Activated CD8-positive, alpha-beta T cell treated with anti-CD3 and anti-CD28 coated beads for 36 hours (primary cell): ENCODE measurements around the gene PRDM16. TPM values are rescaled to one million over a fixed set of nuclear protein-coding genes. Genes with fewer than 3 reads are reported as not detected.

ENCODE experiments used
- ATAC-seq: fragments of 200-7000 bp; cut with Tn5 transposase; one replicate; pipeline ENCODE4 v1.10.0; 2021; ENCODE audit warnings: mild to moderate bottlenecking, moderate library complexity
- CTCF ChIA-PET: fragments of 350-600 bp; sonication (Branson Sonifier 250); formaldehyde crosslinking; loops from one replicate; lab custom pipeline; 2021; ENCODE audit warnings: antibody characterized with exemption; lab: Charles Lee
- POLR2A ChIA-PET: fragments of 350-600 bp; sonication (Branson Sonifier 250); formaldehyde crosslinking; loops from one replicate; lab custom pipeline; 2021; ENCODE audit warnings: antibody characterized with exemption; lab: Charles Lee
- DNase-seq: peaks from one replicate; pipeline ENCODE4 v3.0.0-alpha.2; 2020
- H3K27ac Mint-ChIP-seq: one replicate; pipeline ENCODE4 v1.8.0; 2021; ENCODE audit warnings: mild to moderate bottlenecking, mixed read lengths
- H3K27me3 Mint-ChIP-seq: one replicate; pipeline ENCODE4 v1.8.0; 2021; ENCODE audit warnings: mixed read lengths
- H3K36me3 Mint-ChIP-seq: one replicate; pipeline ENCODE4 v1.8.0; 2021; ENCODE audit warnings: low read depth, mixed read lengths
- H3K4me1 Mint-ChIP-seq: one replicate; pipeline ENCODE4 v1.8.0; 2021; ENCODE audit warnings: low read depth, mixed read lengths
- H3K4me3 Mint-ChIP-seq: one replicate; pipeline ENCODE4 v1.8.0; 2021; ENCODE audit warnings: mild to moderate bottlenecking, moderate library complexity, mixed read lengths
- H3K9me3 Mint-ChIP-seq: one replicate; pipeline ENCODE4 v1.8.0; 2021; ENCODE audit warnings: mixed read lengths
- intact Hi-C: fragments of 100-400 bp; cut with micrococcal nuclease; formaldehyde crosslinking; loops from one replicate; pipeline ENCODE4 v1.10.0; 2022
- total RNA-seq, 2 experiments: library from RNA; stranded (reverse); gene quantifications; one replicate each; pipeline ENCODE4 v1.2.3, GENCODE V29; 2021
- TF ChIP-seq, protein P1 (sequence below): fragments of 200-600 bp; IDR thresholded peaks from one replicate; pipeline ENCODE4 v1.8.0; 2022; ENCODE audit warnings: antibody characterized with exemption, mild to moderate bottlenecking

The PRDM16 gene
- total RNA-seq, 2 experiments from 2014 or later, result 0.29 to 0.49 TPM

DNA sequence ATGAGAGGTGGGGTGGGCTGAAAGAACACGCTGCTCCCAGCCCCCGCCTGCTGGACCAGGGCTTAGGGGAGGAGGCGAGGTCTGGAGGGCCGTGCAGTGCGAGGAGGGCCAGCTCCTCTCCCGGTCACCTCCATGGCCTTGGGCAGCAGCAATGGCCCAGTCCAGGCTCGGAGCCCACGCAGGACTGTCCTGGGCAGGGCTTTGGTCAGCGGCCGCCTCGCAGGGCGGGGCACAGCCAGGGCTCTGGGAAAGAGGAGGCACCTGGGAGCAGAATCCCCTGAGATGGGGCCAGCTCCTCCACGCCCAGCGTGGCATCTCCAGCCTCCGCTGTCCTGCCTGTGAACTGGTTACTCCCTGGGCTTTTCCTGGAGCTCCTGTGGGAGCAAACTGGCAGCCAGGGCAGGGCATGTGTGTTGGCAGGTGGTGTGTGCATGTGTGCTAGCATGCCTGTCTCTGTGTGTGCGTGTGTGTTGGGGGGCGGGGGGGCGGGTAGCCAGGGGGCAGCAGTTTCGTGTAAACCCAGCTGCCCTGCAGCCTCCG is 412.9 kb downstream of the PRDM16 start:
- ChIA-PET POLR2A (no interaction called here), CTCF (interaction anchor here (1.7 to 2.2 kb wide), 2 partner anchors 9 to 29 kb away, joined by 6 to 15 read pairs; no protein-coding TSS in a partner anchor)
- no peaks in the 10 kb centered on the region for H3K36me3 Mint-ChIP-seq
- DNase-seq (no peak), ATAC-seq (no peak)
- peaks cover 1% of the 10 kb centered on the region for H3K27me3 Mint-ChIP-seq
- no peak overlapping the region for H3K27ac Mint-ChIP-seq
- intact Hi-C loops, result loop anchor here (2.0 kb wide), 1 partner anchor 29 kb away; no protein-coding TSS in a partner anchor
- H3K4me3 Mint-ChIP-seq, result no peak overlapping the region
- H3K4me1 Mint-ChIP-seq, result no peaks in the 10 kb centered on the region
- H3K9me3 Mint-ChIP-seq, result no peaks in the 10 kb centered on the region
- TF ChIP-seq, protein P1, sequence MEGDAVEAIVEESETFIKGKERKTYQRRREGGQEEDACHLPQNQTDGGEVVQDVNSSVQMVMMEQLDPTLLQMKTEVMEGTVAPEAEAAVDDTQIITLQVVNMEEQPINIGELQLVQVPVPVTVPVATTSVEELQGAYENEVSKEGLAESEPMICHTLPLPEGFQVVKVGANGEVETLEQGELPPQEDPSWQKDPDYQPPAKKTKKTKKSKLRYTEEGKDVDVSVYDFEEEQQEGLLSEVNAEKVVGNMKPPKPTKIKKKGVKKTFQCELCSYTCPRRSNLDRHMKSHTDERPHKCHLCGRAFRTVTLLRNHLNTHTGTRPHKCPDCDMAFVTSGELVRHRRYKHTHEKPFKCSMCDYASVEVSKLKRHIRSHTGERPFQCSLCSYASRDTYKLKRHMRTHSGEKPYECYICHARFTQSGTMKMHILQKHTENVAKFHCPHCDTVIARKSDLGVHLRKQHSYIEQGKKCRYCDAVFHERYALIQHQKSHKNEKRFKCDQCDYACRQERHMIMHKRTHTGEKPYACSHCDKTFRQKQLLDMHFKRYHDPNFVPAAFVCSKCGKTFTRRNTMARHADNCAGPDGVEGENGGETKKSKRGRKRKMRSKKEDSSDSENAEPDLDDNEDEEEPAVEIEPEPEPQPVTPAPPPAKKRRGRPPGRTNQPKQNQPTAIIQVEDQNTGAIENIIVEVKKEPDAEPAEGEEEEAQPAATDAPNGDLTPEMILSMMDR, result no peak

DNA sequence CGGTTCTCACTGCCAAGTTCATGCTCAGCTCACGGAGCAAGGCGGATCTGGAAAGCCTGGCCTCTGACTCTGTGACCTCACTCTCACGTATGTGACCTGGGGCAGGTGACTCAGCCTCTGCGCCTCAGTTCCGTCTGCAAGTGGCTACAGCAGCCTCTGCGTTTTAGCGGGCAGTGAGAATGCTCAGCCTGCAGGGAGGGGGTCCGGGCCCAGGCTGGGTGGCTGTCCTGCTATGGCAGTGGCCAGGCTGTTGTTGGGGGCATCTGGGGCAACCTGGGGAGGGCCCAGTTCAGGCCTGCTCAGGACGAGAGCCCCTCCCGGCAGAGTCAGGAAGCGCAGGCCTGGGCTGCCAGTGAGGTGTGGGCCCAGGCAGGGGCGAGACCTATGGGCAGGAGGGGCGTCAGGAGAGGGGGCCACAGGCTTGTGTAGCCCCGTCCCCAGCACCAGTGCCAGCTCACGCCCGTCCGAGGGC is 413.4 kb downstream of the PRDM16 start:
- ChIA-PET POLR2A (no interaction called here), CTCF (interaction anchor here (1.7 to 2.2 kb wide), 2 partner anchors 9 to 30 kb away, joined by 6 to 15 read pairs; no protein-coding TSS in a partner anchor)
- intact Hi-C loops, result loop anchor here (2.0 kb wide), 1 partner anchor 30 kb away; no protein-coding TSS in a partner anchor
- peak; percentile 35 for DNase-seq
- no peak overlapping the region for H3K27ac Mint-ChIP-seq
- no peaks in the 10 kb centered on the region for H3K36me3 Mint-ChIP-seq
- H3K27me3 Mint-ChIP-seq, result peaks cover 1% of the 10 kb centered on the region
- no peaks in the 10 kb centered on the region for H3K4me1 Mint-ChIP-seq
- ATAC-seq, result peak; percentile 59
- TF ChIP-seq, protein P1, result peak; percentile 60
- peaks cover 2% of the 10 kb centered on the region for H3K9me3 Mint-ChIP-seq
- no peak overlapping the region for H3K4me3 Mint-ChIP-seq

DNA sequence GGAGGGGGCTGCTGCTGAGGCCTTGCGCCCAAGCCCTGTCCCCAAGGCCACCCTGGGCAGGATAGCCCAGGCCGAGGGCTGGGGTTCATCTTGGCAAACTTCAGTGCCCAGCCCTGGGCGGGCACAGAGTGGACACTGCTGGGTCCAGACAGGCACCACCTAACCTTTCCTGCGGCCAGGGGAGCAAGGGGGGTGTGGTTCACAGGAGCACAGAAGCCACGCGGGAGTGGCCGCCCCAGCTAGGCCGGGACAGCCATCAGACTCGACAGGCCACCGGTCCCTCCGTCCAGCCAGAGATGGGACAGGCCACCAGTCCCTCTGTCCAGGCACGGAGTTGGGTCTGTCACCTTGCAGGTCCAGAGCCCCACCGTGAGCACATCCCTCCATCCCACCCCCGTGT is 414.4 kb downstream of the PRDM16 start:
- ChIA-PET POLR2A (no interaction called here), CTCF (interaction anchor here (2.2 kb wide), 1 partner anchor 31 kb away, joined by 15 read pairs; no protein-coding TSS in a partner anchor)
- Mint-ChIP-seq H3K4me1 (no peaks in the 10 kb centered on the region), H3K36me3 (no peaks in the 10 kb centered on the region), H3K4me3 (no peak overlapping the region), H3K9me3 (peaks cover 7% of the 10 kb centered on the region), H3K27me3 (peaks cover 1% of the 10 kb centered on the region), H3K27ac (no peak overlapping the region)
- no peak for ATAC-seq
- no peak for DNase-seq
- intact Hi-C loops, result loop anchor here (2.0 kb wide), 1 partner anchor 31 kb away; no protein-coding TSS in a partner anchor
- TF ChIP-seq, protein P1, result no peak

DNA sequence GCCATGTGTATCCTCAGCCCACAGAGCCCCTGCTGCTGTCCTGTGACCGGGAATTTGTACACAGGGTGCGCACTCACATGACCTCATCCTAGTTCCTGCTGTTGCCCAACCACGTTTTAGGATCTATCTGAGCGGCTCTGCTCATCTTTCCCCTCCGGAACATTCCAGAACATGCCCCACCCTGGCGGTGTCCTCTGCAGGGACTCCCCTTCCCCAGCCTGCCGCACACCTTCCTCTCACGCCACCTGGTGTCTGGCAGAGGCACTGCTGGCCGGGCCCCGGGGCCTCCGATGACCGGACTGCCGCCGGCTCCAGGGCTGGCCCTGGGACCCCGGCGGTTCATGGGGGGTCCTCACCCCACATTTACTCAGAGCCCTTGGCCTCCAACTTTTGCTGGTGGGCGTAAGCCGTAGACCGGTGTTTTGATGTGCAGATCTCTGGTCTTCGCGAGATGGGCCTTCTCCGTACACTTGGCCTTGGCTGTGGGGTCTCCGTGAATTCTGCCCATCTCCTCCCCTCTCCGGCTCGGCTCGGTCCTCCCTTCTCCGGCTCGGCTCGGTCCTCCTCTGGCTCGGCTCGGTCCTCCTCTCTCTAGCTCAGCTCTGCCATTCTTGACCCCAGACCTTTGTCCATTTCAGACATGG is 414.9 kb downstream of the PRDM16 start:
- peak; percentile 73 for ATAC-seq
- no peak overlapping the region for H3K27ac Mint-ChIP-seq
- TF ChIP-seq, protein P1, result peak; percentile 92
- peaks cover 1% of the 10 kb centered on the region for H3K27me3 Mint-ChIP-seq
- DNase-seq, result peak; percentile 58
- no peak overlapping the region for H3K4me3 Mint-ChIP-seq
- ChIA-PET POLR2A (interaction anchor here (0.6 kb wide), 1 partner anchor 31 kb away, joined by 3 read pairs; no protein-coding TSS in a partner anchor), CTCF (interaction anchor here (3.1 kb wide), 1 partner anchor 31 kb away, joined by 30 read pairs; no protein-coding TSS in a partner anchor)
- H3K9me3 Mint-ChIP-seq, result peaks cover 12% of the 10 kb centered on the region
- H3K36me3 Mint-ChIP-seq, result no peaks in the 10 kb centered on the region
- H3K4me1 Mint-ChIP-seq, result no peaks in the 10 kb centered on the region
- intact Hi-C loops, result loop anchor here (2.0 kb wide), 1 partner anchor 31 kb away; no protein-coding TSS in a partner anchor
